AG04449 (cell line): Measurements from ENCODE around the gene MMP14.

Experiments used
- CTCF ChIA-PET: fragments of 350-600 bp; formaldehyde crosslinking; extraction: SDS; loops from one replicate; lab custom pipeline; 2021; ENCODE audit warnings: antibody characterized with exemption; lab: Yijun Ruan, JAX
- POLR2A ChIA-PET: fragments of 400-600, 350-600 bp; formaldehyde crosslinking; extraction: SDS; loops from one replicate; lab custom pipeline; 2020; ENCODE audit warnings: antibody characterized with exemption, inconsistent platforms; lab: Yijun Ruan, JAX
- DNase-seq: peaks from one replicate; pipeline ENCODE4 v3.0.0-alpha.2; 2010; ENCODE audit warnings: low read depth, low spot score
- H3K4me3 ChIP-seq: 2 replicates; pipeline ENCODE4 v1.5.1; 2011; ENCODE audit warnings: low read depth, mild to moderate bottlenecking, control low read depth, low read length
- TF ChIP-seq, protein P1 (sequence below): IDR thresholded peaks from one replicate; pipeline ENCODE4 v1.5.1; 2011; ENCODE audit warnings: mild to moderate bottlenecking, moderate library complexity, low read length, control low read depth, inconsistent platforms; ENCODE audit not compliant: insufficient read depth; ENCODE audit errors: missing control alignments

MMP14 gene

DNA sequence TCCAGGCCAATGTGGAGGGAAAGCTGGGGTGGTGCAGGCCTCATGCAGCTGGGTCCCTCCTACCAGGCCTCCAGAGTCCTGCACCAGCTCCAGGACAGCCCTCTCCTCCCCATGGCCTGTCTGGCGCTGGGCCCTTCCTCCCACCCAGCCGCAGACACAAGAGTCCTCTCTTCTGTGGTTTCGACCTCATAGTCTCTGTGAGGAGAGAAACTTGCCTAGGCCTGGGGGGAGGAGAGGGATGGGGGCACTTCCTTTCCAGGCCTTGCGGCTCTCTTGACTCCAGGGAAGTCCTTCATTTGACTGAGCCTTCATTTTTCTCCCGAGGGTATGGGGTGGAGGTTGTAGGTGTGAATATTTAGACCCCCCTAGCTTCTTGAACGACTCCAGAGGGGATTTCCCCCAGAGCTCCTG is 2.3 kb downstream of the MMP14 start:
- no peak for DNase-seq
- TF ChIP-seq, protein P1, sequence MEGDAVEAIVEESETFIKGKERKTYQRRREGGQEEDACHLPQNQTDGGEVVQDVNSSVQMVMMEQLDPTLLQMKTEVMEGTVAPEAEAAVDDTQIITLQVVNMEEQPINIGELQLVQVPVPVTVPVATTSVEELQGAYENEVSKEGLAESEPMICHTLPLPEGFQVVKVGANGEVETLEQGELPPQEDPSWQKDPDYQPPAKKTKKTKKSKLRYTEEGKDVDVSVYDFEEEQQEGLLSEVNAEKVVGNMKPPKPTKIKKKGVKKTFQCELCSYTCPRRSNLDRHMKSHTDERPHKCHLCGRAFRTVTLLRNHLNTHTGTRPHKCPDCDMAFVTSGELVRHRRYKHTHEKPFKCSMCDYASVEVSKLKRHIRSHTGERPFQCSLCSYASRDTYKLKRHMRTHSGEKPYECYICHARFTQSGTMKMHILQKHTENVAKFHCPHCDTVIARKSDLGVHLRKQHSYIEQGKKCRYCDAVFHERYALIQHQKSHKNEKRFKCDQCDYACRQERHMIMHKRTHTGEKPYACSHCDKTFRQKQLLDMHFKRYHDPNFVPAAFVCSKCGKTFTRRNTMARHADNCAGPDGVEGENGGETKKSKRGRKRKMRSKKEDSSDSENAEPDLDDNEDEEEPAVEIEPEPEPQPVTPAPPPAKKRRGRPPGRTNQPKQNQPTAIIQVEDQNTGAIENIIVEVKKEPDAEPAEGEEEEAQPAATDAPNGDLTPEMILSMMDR: no peak
- ChIA-PET CTCF (interaction anchor here (0.9 to 13.5 kb wide), 11 partner anchors 8 to 282 kb away, joined by 3 to 272 read pairs (median 10); no protein-coding TSS in a partner anchor), POLR2A (interaction anchor here (0.7 to 9.2 kb wide), 7 partner anchors 9 to 282 kb away, joined by 3 to 158 read pairs (median 7); partner anchors contain the start of gene MRPL52)
- H3K4me3 ChIP-seq: peak overlapping the region; percentile 90

DNA sequence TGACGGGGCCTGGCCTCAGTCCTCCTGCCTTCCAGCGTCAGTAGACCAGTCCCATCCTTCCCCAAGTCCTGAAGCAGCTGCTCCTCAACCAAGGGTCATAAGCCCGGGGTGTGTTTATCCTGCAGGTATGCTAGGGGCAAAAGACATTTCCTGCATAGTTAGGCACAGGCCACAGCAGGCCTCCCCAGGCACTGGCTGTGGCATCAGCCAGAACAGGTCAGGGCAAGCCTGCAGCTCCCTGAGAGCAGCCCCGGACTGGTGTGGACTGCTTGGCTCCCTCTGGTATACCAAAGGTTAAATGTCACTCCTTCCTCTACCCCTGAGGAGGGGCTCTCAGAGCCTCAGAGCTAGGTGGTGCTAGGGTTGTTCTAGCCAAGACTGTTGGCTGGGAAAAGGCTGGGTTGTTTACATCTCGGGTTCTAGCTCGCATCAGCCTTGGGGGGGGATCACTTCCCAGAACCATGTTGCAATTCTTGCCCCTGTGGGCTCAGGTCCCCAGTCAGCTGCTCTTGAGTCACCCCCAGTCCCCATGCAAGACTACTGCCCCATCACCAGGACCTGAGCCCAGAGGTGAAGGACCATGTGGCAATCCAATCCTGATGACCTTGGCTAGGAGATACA is 2.9 kb downstream of the MMP14 start:
- peak overlapping the region; percentile 90 for H3K4me3 ChIP-seq
- no peak for DNase-seq
- ChIA-PET CTCF (interaction anchor here (1.1 to 13.5 kb wide), 10 partner anchors 9 to 283 kb away, joined by 4 to 272 read pairs (median 12); no protein-coding TSS in a partner anchor), POLR2A (interaction anchor here (1.2 to 9.2 kb wide), 4 partner anchors 9 to 20 kb away, joined by 3 to 158 read pairs (median 12); partner anchors contain the start of gene MRPL52)
- TF ChIP-seq, protein P1: no peak

DNA sequence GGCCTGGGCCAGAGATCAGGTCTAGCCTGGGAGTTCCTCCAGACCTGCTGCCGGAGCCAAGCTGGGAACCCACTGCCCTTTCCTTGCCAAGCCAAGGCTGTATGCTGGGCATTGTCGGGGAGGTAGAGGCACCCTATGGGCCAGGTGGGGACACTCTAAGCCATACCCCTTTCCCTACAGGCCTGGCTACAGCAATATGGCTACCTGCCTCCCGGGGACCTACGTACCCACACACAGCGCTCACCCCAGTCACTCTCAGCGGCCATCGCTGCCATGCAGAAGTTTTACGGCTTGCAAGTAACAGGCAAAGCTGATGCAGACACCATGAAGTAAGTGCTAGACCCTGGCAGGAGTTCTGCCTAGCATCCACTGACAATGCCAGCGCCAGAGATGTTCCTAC is 4.9 kb downstream of the MMP14 start:
- no peak for DNase-seq
- ChIA-PET CTCF (interaction anchor here (0.9 to 13.5 kb wide), 4 partner anchors 9 to 284 kb away, joined by 3 to 272 read pairs (median 4); no protein-coding TSS in a partner anchor), POLR2A (interaction anchor here (0.7 to 9.2 kb wide), 3 partner anchors 9 to 75 kb away, joined by 3 to 158 read pairs (median 3); no protein-coding TSS in a partner anchor)
- TF ChIP-seq, protein P1: no peak
- H3K4me3 ChIP-seq: no peak overlapping the region

- H3K4me3 ChIP-seq: no peak overlapping the region
- no peak for DNase-seq
- ChIA-PET POLR2A (interaction anchor here (9.2 kb wide), 1 partner anchor 8 kb away, joined by 158 read pairs; no protein-coding TSS in a partner anchor), CTCF (interaction anchor here (1.7 to 13.5 kb wide), 2 partner anchors 9 to 31 kb away, joined by 4 to 272 read pairs; no protein-coding TSS in a partner anchor)
- TF ChIP-seq, protein P1: no peak
Observed at GRCh38 chr14:22841769-22842168, 5.4 kb downstream of the MMP14 start.

GRCh38 chr14:22842211-22843122 is 6.1 kb downstream of the MMP14 start:
- DNase-seq: no peak
- TF ChIP-seq, protein P1: no peak
- no peak overlapping the region for H3K4me3 ChIP-seq
- ChIA-PET POLR2A (interaction anchor here (1.0 kb wide), 1 partner anchor 19 kb away, joined by 3 read pairs; no protein-coding TSS in a partner anchor), CTCF (interaction anchor here (0.8 to 13.5 kb wide), 6 partner anchors 8 to 290 kb away, joined by 3 to 272 read pairs (median 4); no protein-coding TSS in a partner anchor)
